Erythroblast (primary cell): ENCODE results near the gene MEIKIN.

Experiments
- GATA1 ChIP-seq: IDR thresholded peaks from 2 replicates; pipeline ENCODE4 v1.6.1; 2011; ENCODE audit warnings: low read depth, mild to moderate bottlenecking, control low read depth, low read length, moderate library complexity
- POLR2A ChIP-seq: IDR thresholded peaks from 2 replicates; pipeline ENCODE4 v1.6.1; 2011; ENCODE audit warnings: mild to moderate bottlenecking, low read length

- TF ChIP-seq POLR2A: no peak
- no peak for TF ChIP-seq GATA1
These were observed 181.5 kb downstream of the MEIKIN start for GRCh38 chr5:131763968-131764367.
